H9 (cell line): Measurements from ENCODE around the gene C1QTNF9. TPM values are rescaled to one million over a fixed set of nuclear protein-coding genes. Genes with fewer than 3 reads are reported as not detected.

ENCODE experiments used
- DNase-seq: peaks from one replicate; pipeline ENCODE4 v3.0.0-alpha.2; 2017
- H2AFZ ChIP-seq: one replicate; pipeline ENCODE4 v1.6.1; 2013; ENCODE audit warnings: mild to moderate bottlenecking, low read length, control low read depth, moderate library complexity
- H2AK5ac ChIP-seq: 2 replicates; pipeline ENCODE4 v1.6.1; 2013; ENCODE audit warnings: low read length, control low read depth, mixed read lengths; ENCODE audit not compliant: insufficient read length
- H2BK120ac ChIP-seq: one replicate; pipeline ENCODE4 v1.6.1; 2013; ENCODE audit warnings: low read depth, mild to moderate bottlenecking, low read length, control low read depth, inconsistent platforms; ENCODE audit not compliant: poor library complexity, severe bottlenecking
- H2BK12ac ChIP-seq: 2 replicates; pipeline ENCODE4 v1.6.1; 2013; ENCODE audit warnings: low read length, control low read depth, mixed read lengths, low read depth; ENCODE audit not compliant: insufficient read length
- H2BK15ac ChIP-seq: 2 replicates; pipeline ENCODE4 v1.6.1; 2013; ENCODE audit warnings: low read depth, low read length, control low read depth
- H2BK20ac ChIP-seq: one replicate; pipeline ENCODE4 v1.6.1; 2013; ENCODE audit warnings: low read depth, mild to moderate bottlenecking, low read length, control low read depth, inconsistent platforms; ENCODE audit not compliant: poor library complexity, severe bottlenecking
- H2BK5ac ChIP-seq: 2 replicates; pipeline ENCODE4 v1.6.1; 2013; ENCODE audit warnings: low read length, control low read depth, mixed read lengths; ENCODE audit not compliant: insufficient read length
- H3K14ac ChIP-seq: 2 replicates; pipeline ENCODE4 v1.6.1; 2013; ENCODE audit warnings: low read length, control low read depth; ENCODE audit not compliant: insufficient read depth
- H3K18ac ChIP-seq: 2 replicates; pipeline ENCODE4 v1.6.1; 2013; ENCODE audit warnings: low read depth, mild to moderate bottlenecking, mixed read lengths, low read length, control low read depth; ENCODE audit not compliant: insufficient read length
- H3K23ac ChIP-seq: 2 replicates; pipeline ENCODE4 v1.6.1; 2013; ENCODE audit warnings: low read length, control low read depth, mixed read lengths, low read depth; ENCODE audit not compliant: insufficient read length
- H3K23me2 ChIP-seq: 2 replicates; pipeline ENCODE4 v1.6.1; 2013; ENCODE audit warnings: low read depth, mild to moderate bottlenecking, mixed read lengths, low read length, control low read depth; ENCODE audit not compliant: insufficient read length, poor library complexity, severe bottlenecking
- H3K27ac ChIP-seq: 2 replicates; pipeline ENCODE4 v1.5.1; 2013; ENCODE audit warnings: low read length, control low read depth, mixed read lengths, low read depth; ENCODE audit not compliant: insufficient read length
- H3K27me3 ChIP-seq: 2 replicates; pipeline ENCODE4 v1.6.1; 2013; ENCODE audit warnings: low read length, control low read depth, inconsistent platforms; ENCODE audit not compliant: insufficient read depth
- H3K4ac ChIP-seq: 2 replicates; pipeline ENCODE4 v1.6.1; 2013; ENCODE audit warnings: low read depth, mild to moderate bottlenecking, control low read depth, inconsistent platforms, low read length, moderate library complexity
- H3K4me1 ChIP-seq: 2 replicates; pipeline ENCODE4 v1.6.1; 2013; ENCODE audit warnings: low read length, control low read depth, inconsistent platforms; ENCODE audit not compliant: insufficient read depth
- H3K4me2 ChIP-seq: 2 replicates; pipeline ENCODE4 v1.6.1; 2013; ENCODE audit warnings: low read length, control low read depth, mixed read lengths; ENCODE audit not compliant: insufficient read length, insufficient read depth
- H3K56ac ChIP-seq: 2 replicates; pipeline ENCODE4 v1.6.1; 2013; ENCODE audit warnings: low read depth, mild to moderate bottlenecking, mixed read lengths, low read length, control low read depth; ENCODE audit not compliant: insufficient read length
- H3K79me1 ChIP-seq: 2 replicates; pipeline ENCODE4 v1.6.1; 2013; ENCODE audit warnings: low read depth, mild to moderate bottlenecking, moderate library complexity, low read length, control low read depth, inconsistent platforms; ENCODE audit not compliant: insufficient read depth, poor library complexity, severe bottlenecking
- H3K79me2 ChIP-seq: 2 replicates; pipeline ENCODE4 v1.6.1; 2013; ENCODE audit warnings: low read length, control low read depth, inconsistent platforms; ENCODE audit not compliant: insufficient read depth
- H3K9ac ChIP-seq: 2 replicates; pipeline ENCODE4 v1.6.1; 2013; ENCODE audit warnings: low read length, control low read depth, mixed read lengths; ENCODE audit not compliant: insufficient read length; ENCODE audit errors: extremely low read depth
- H3K9me3 ChIP-seq: one replicate; pipeline ENCODE4 v1.6.1; 2013; ENCODE audit warnings: low read depth, low read length, inconsistent platforms; ENCODE audit not compliant: control insufficient read depth
- H3T11ph ChIP-seq: one replicate; pipeline ENCODE4 v1.6.1; 2013; ENCODE audit warnings: mild to moderate bottlenecking, low read length, control low read depth, inconsistent platforms
- H4K20me1 ChIP-seq: one replicate; pipeline ENCODE4 v1.6.1; 2013; ENCODE audit not compliant: control insufficient read depth, insufficient read length, insufficient read depth
- H4K5ac ChIP-seq: 2 replicates; pipeline ENCODE4 v1.6.1; 2013; ENCODE audit warnings: low read depth, mild to moderate bottlenecking, mixed read lengths, low read length, control low read depth; ENCODE audit not compliant: insufficient read length
- H4K8ac ChIP-seq: replicated peaks from 2 replicates; pipeline ENCODE4 v1.6.1; 2013; ENCODE audit warnings: low read length, control low read depth, mixed read lengths, low read depth; ENCODE audit not compliant: insufficient read length
- H4K91ac ChIP-seq: 2 replicates; pipeline ENCODE4 v1.6.1; 2013; ENCODE audit warnings: low read depth, mild to moderate bottlenecking, moderate library complexity, mixed read lengths, low read length, control low read depth; ENCODE audit not compliant: insufficient read length
- H3K27ac Mint-ChIP-seq, 3 experiments: 2 replicates in 2 of 3; 3 replicates in 1 of 3; pipeline ENCODE4 v1.8.0; 2020 to 2021; ENCODE audit warnings: mixed read lengths in 3 of 3, mild to moderate bottlenecking in 1 of 3, moderate library complexity in 1 of 3
- H3K27me3 Mint-ChIP-seq: 2 replicates; pipeline ENCODE4 v1.8.0; 2021; ENCODE audit warnings: low read depth, mild to moderate bottlenecking, moderate library complexity, mixed read lengths
- H3K36me3 Mint-ChIP-seq, 3 experiments: 2 replicates in 2 of 3; 3 replicates in 1 of 3; pipeline ENCODE4 v1.8.0; 2020 to 2021; ENCODE audit warnings: low read depth in 3 of 3, mixed read lengths in 3 of 3; ENCODE audit not compliant: insufficient read depth in 1 of 3
- H3K4me1 Mint-ChIP-seq, 2 experiments: 2 replicates each; pipeline ENCODE4 v1.8.0; 2020; ENCODE audit warnings: mixed read lengths in 2 of 2
- H3K4me3 Mint-ChIP-seq, 2 experiments: 2 replicates in 1 of 2; 3 replicates in 1 of 2; pipeline ENCODE4 v1.8.0; 2020 to 2021; ENCODE audit warnings: mild to moderate bottlenecking in 2 of 2, mixed read lengths in 2 of 2, moderate library complexity in 1 of 2
- H3K9me3 Mint-ChIP-seq, 2 experiments: 2 replicates in 1 of 2; 3 replicates in 1 of 2; pipeline ENCODE4 v1.8.0; 2020; ENCODE audit warnings: mild to moderate bottlenecking in 2 of 2, mixed read lengths in 2 of 2, moderate library complexity in 1 of 2
- WGBS: extraction: QIAGEN DNeasy Blood & Tissue Kit; methylation state at CpG from one replicate; pipeline ENCODE4 v1.1.7; 2013; ENCODE audit warnings: missing lambda C conversion rate, low lambda C conversion rate, mixed read lengths; ENCODE audit not compliant: insufficient read length; ENCODE audit errors: extremely low coverage; 5-methylcytosine and 5-hydroxymethylcytosine counted together
- total RNA-seq: library from RNA; stranded (reverse); gene quantifications from 2 replicates; pipeline ENCODE4 v1.2.1, GENCODE V29; 2021
- TF ChIP-seq, protein P1 (sequence below): fragments of 200-600 bp; sonication (generic); conservative IDR thresholded peaks from 3 replicates; pipeline ENCODE4 v1.8.0; 2021; ENCODE audit warnings: antibody characterized with exemption, mild to moderate bottlenecking

The C1QTNF9 gene
- total RNA-seq, 1 experiment from 2014 or later: not detected

DNA sequence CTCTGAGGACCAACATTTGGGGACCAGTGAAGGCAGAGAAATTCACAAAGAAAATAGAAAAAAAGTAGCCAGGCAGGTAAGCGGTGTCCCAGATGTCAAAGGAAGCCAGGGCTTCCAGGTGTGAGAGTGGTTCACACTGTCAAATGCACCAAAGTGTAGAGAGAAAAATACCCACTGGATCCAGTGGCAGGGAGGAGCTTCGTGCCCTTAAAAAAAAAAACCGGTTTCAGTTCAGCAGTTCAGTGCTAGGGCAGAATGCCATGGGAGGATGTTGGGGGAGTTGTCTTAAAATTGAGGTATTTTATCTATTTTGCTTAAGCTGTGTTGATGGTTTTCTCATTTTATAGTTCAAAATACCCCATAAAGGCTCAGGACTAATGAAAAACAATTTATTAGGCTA is 47.8 kb upstream of the C1QTNF9 start:
- Histone ChIP-seq H3K23ac (no peak overlapping the region), H3K9me3 (no peaks in the 10 kb centered on the region), H3K9ac (no peak overlapping the region), H2BK5ac (no peak overlapping the region), H3K27me3 (no peaks in the 10 kb centered on the region), H3K14ac (no peak overlapping the region), H3K27ac (no peak overlapping the region), H2BK120ac (no peak overlapping the region), H2AFZ (no peak overlapping the region), H3K56ac (no peak overlapping the region), H3K4me1 (no peaks in the 10 kb centered on the region), H2BK12ac (no peak overlapping the region), H3K79me1 (no peaks in the 10 kb centered on the region), H4K5ac (no peak overlapping the region), H3K4ac (no peak overlapping the region), H4K8ac (no peak overlapping the region), H2BK15ac (no peak overlapping the region), H3K79me2 (no peaks in the 10 kb centered on the region), H3K4me2 (no peak overlapping the region), H4K91ac (no peak overlapping the region), H2AK5ac (no peak overlapping the region), H4K20me1 (no peaks in the 10 kb centered on the region), H3T11ph (no peak overlapping the region), H3K18ac (no peak overlapping the region), H3K23me2 (no peaks in the 10 kb centered on the region), H2BK20ac (no peak overlapping the region)
- Mint-ChIP-seq H3K36me3 (peaks cover 0 to 2% (median 0%) of the 10 kb centered on the region in 3 experiments; a peak in 3 of 7 replicates), H3K9me3 (no peaks in the 10 kb centered on the region), H3K27me3 (no peaks in the 10 kb centered on the region; the same call in 1 of the 2 replicates), H3K27ac (no peak overlapping the region), H3K4me3 (no peak overlapping the region), H3K4me1 (no peaks in the 10 kb centered on the region)
- no CpG with 5 or more reads among the region's 3 CpGs for WGBS
- TF ChIP-seq, protein P1, sequence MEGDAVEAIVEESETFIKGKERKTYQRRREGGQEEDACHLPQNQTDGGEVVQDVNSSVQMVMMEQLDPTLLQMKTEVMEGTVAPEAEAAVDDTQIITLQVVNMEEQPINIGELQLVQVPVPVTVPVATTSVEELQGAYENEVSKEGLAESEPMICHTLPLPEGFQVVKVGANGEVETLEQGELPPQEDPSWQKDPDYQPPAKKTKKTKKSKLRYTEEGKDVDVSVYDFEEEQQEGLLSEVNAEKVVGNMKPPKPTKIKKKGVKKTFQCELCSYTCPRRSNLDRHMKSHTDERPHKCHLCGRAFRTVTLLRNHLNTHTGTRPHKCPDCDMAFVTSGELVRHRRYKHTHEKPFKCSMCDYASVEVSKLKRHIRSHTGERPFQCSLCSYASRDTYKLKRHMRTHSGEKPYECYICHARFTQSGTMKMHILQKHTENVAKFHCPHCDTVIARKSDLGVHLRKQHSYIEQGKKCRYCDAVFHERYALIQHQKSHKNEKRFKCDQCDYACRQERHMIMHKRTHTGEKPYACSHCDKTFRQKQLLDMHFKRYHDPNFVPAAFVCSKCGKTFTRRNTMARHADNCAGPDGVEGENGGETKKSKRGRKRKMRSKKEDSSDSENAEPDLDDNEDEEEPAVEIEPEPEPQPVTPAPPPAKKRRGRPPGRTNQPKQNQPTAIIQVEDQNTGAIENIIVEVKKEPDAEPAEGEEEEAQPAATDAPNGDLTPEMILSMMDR: no peak
- DNase-seq: no peak
